OCI-LY7 (cell line): ENCODE results near the gene TMEM51. TPM values are rescaled to one million over a fixed set of nuclear protein-coding genes. Genes with fewer than 3 reads are reported as not detected.

Experiments used
- BruUV-seq: library from RNA; stranded (reverse); fragments of 400-500 nt; replicated peaks from 2 replicates; lab custom pipeline; 2021; lab: Mats Ljungman, UMichigan
- CTCF ChIA-PET: fragments of 300-600 bp; sonication (Branson Sonifier 250); formaldehyde crosslinking; loops from one replicate; lab custom pipeline; 2022; ENCODE audit warnings: antibody characterized with exemption; ENCODE audit not compliant: unreplicated experiment; lab: Charles Lee
- POLR2A ChIA-PET: fragments of 300-600 bp; sonication (Branson Sonifier 250); formaldehyde crosslinking; loops from one replicate; lab custom pipeline; 2022; ENCODE audit warnings: antibody characterized with exemption; lab: Charles Lee
- DNase-seq: peaks from one replicate; pipeline ENCODE4 v3.0.0-alpha.2; 2015; ENCODE audit warnings: low spot score
- H2AFZ ChIP-seq: fragments of 200-600 bp; sonication (generic), shearing (Covaris generic); 2 replicates; pipeline ENCODE4 v1.6.1; 2014; ENCODE audit warnings: mild to moderate bottlenecking, antibody characterized with exemption, low read length, moderate library complexity
- H3K27ac ChIP-seq: fragments of 200-600 bp; sonication (generic); 2 replicates; pipeline ENCODE4 v1.5.1; 2014; ENCODE audit warnings: mixed run types, low read depth, mild to moderate bottlenecking, moderate library complexity, low read length, inconsistent platforms; ENCODE audit not compliant: poor library complexity, severe bottlenecking
- H3K36me3 ChIP-seq: fragments of 200-600 bp; sonication (generic); 2 replicates; pipeline ENCODE4 v1.6.1; 2014; ENCODE audit warnings: mild to moderate bottlenecking, antibody characterized with exemption, low read length, moderate library complexity, mixed read lengths; ENCODE audit not compliant: insufficient read depth
- H3K4me1 ChIP-seq: fragments of 200-600 bp; sonication (generic); 2 replicates; pipeline ENCODE4 v1.5.1; 2014; ENCODE audit warnings: mild to moderate bottlenecking, low read length; ENCODE audit not compliant: insufficient read depth, poor library complexity, severe bottlenecking
- H3K4me2 ChIP-seq: fragments of 200-600 bp; sonication (generic); 2 replicates; pipeline ENCODE4 v1.6.1; 2014; ENCODE audit warnings: mild to moderate bottlenecking, low read length
- H3K4me3 ChIP-seq: fragments of 200-600 bp; sonication (generic); 2 replicates; pipeline ENCODE4 v1.5.1; 2014; ENCODE audit warnings: mild to moderate bottlenecking, low read depth, low read length; ENCODE audit not compliant: poor library complexity, severe bottlenecking
- H3K79me2 ChIP-seq: fragments of 200-600 bp; sonication (generic); 2 replicates; pipeline ENCODE4 v1.6.1; 2016; ENCODE audit warnings: low read depth, mild to moderate bottlenecking, low read length, moderate library complexity, mixed read lengths; ENCODE audit not compliant: insufficient read depth
- H3K9me2 ChIP-seq: fragments of 200-600 bp; sonication (generic); 2 replicates; pipeline ENCODE4 v1.6.1; 2016; ENCODE audit warnings: mild to moderate bottlenecking, low read length, mixed read lengths; ENCODE audit not compliant: insufficient read depth
- H3K9me3 ChIP-seq: fragments of 200-600 bp; sonication (generic); 2 replicates; pipeline ENCODE4 v1.6.1; 2014; ENCODE audit warnings: mild to moderate bottlenecking, mixed run types, low read length, mixed read lengths
- H4K20me1 ChIP-seq: fragments of 200-600 bp; sonication (generic); 2 replicates; pipeline ENCODE4 v1.6.1; 2014; ENCODE audit warnings: mild to moderate bottlenecking, antibody characterized with exemption, low read length, moderate library complexity, mixed read lengths; ENCODE audit not compliant: insufficient read depth
- EZH2phosphoT487 ChIP-seq: fragments of 200-600 bp; sonication (generic); IDR thresholded peaks from 2 replicates; pipeline ENCODE4 v1.6.1; 2018; ENCODE audit warnings: low read depth, borderline replicate concordance, mild to moderate bottlenecking, mixed run types, antibody characterized with exemption, low read length, moderate library complexity, mixed read lengths
- intact Hi-C: fragments of 100-400 bp; cut with micrococcal nuclease; formaldehyde crosslinking; loops from one replicate; pipeline ENCODE4 v1.10.0; 2022; ENCODE audit not compliant: unreplicated experiment
- total RNA-seq, 2 experiments: library from RNA; depleted of rRNA in 1 of 2; stranded (reverse); fragments of >200 nt in 1 of 2; shearing (Covaris generic) in 1 of 2; gene quantifications; 2 replicates each; pipeline ENCODE4 v1.2.3, GENCODE V29; 2014 to 2022
- TF ChIP-seq, protein P1 (sequence below): fragments of 200-600 bp; sonication (generic); conservative IDR thresholded peaks from 2 replicates; pipeline ENCODE4 v1.5.1; 2014; ENCODE audit warnings: mild to moderate bottlenecking, antibody characterized with exemption, low read length, moderate library complexity, mixed read lengths

The TMEM51 gene
- total RNA-seq, 2 experiments from 2014 or later = not detected

GRCh38 chr1:15196069-15196468, 42.5 kb downstream of the TMEM51 start:
- TF ChIP-seq, protein P1, sequence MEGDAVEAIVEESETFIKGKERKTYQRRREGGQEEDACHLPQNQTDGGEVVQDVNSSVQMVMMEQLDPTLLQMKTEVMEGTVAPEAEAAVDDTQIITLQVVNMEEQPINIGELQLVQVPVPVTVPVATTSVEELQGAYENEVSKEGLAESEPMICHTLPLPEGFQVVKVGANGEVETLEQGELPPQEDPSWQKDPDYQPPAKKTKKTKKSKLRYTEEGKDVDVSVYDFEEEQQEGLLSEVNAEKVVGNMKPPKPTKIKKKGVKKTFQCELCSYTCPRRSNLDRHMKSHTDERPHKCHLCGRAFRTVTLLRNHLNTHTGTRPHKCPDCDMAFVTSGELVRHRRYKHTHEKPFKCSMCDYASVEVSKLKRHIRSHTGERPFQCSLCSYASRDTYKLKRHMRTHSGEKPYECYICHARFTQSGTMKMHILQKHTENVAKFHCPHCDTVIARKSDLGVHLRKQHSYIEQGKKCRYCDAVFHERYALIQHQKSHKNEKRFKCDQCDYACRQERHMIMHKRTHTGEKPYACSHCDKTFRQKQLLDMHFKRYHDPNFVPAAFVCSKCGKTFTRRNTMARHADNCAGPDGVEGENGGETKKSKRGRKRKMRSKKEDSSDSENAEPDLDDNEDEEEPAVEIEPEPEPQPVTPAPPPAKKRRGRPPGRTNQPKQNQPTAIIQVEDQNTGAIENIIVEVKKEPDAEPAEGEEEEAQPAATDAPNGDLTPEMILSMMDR = no peak
- TF ChIP-seq EZH2phosphoT487 = no peak
- Histone ChIP-seq H3K27ac (no peak overlapping the region), H3K4me2 (no peak overlapping the region), H3K9me3 (no peaks in the 10 kb centered on the region), H2AFZ (no peak overlapping the region), H3K4me3 (no peak overlapping the region), H4K20me1 (no peaks in the 10 kb centered on the region), H3K4me1 (no peaks in the 10 kb centered on the region), H3K36me3 (no peaks in the 10 kb centered on the region), H3K9me2 (no peaks in the 10 kb centered on the region), H3K79me2 (no peaks in the 10 kb centered on the region)
- intact Hi-C loops = no loop called here
- ChIA-PET CTCF (no interaction called here), POLR2A (no interaction called here)
- BruUV-seq = no TSS peak
- no peak for DNase-seq

GRCh38 chr1:15196807-15197530, 43.4 kb downstream of the TMEM51 start:
- POLR2A ChIA-PET = no interaction called here
- Histone ChIP-seq H3K79me2 (no peaks in the 10 kb centered on the region), H2AFZ (no peak overlapping the region), H3K4me3 (no peak overlapping the region), H3K27ac (no peak overlapping the region), H4K20me1 (no peaks in the 10 kb centered on the region), H3K36me3 (no peaks in the 10 kb centered on the region), H3K4me1 (no peaks in the 10 kb centered on the region), H3K4me2 (no peak overlapping the region), H3K9me3 (no peaks in the 10 kb centered on the region), H3K9me2 (no peaks in the 10 kb centered on the region)
- intact Hi-C loops = no loop called here
- no peak for TF ChIP-seq EZH2phosphoT487
- TF ChIP-seq, protein P1 = no peak
- CTCF ChIA-PET = no interaction called here
- no peak for DNase-seq
- no TSS peak for BruUV-seq

DNA sequence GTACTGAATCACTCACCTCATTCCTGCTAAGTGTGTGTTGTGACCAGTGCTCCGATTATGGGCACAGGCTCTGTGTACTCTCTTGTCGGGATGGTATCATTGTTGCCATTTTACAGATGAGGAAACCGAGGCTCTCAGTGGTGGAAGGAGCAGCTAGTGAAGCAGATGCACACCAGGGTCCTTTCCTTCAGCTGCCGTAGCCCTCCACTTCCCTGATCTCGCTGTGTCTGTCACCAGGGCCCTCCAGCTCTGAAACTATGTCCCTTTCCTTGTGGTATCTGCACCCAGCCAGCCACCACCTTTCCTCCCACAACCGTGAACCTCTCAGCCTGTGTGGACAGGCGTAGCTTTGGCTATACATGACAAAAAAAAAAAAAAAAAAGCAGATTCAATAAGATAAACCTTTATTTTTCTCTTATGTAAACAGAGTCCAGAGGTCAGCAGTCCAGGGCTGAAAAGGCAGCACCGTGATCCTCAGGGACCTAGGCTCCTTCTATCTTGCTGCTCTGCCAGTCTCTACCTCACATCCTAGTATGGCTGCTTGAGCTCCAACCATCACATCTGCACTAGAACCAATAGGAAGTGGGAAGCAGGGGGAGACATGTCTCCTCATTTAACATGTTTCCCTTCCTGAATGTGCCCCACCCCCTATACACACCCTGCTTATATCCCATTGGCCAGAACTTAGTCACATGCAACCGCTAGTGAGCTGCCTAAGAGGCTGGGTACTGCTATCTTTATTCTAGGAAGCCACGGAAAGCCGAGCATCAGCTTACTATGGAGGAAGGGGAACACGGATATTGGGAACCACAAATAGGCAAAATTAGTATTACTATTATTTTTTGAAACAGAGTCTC, 44.3 kb downstream of the TMEM51 start:
- H3K27ac ChIP-seq = no peak overlapping the region
- no peak overlapping the region for H2AFZ ChIP-seq
- no peaks in the 10 kb centered on the region for H3K36me3 ChIP-seq
- POLR2A ChIA-PET = no interaction called here
- intact Hi-C loops = no loop called here
- DNase-seq = no peak
- no peak overlapping the region for H3K4me2 ChIP-seq
- CTCF ChIA-PET = no interaction called here
- no peaks in the 10 kb centered on the region for H3K4me1 ChIP-seq
- H4K20me1 ChIP-seq = no peaks in the 10 kb centered on the region
- BruUV-seq = no TSS peak
- H3K4me3 ChIP-seq = no peak overlapping the region
- no peaks in the 10 kb centered on the region for H3K9me2 ChIP-seq
- H3K9me3 ChIP-seq = no peaks in the 10 kb centered on the region
- no peaks in the 10 kb centered on the region for H3K79me2 ChIP-seq
- TF ChIP-seq, protein P1 = no peak
- no peak for TF ChIP-seq EZH2phosphoT487
